Measurements from ENCODE around the gene REXO4.

The REXO4 gene

GRCh38 chr9:133457748-133458147 lies 39.9 kb upstream of the REXO4 start:
- Mint-ChIP-seq H3K9me3 (no peaks in the 10 kb centered on the region), H3K4me1 (peaks cover 31% of the 10 kb centered on the region), H3K36me3 (ENCODE audit: low read depth) (no peaks in the 10 kb centered on the region), H3K27ac (no peak overlapping the region), H3K4me3 (no peak overlapping the region), H3K27me3 (ENCODE audit: low read depth, poor library complexity) (peaks cover 2% of the 10 kb centered on the region)
- TF ChIP-seq CTCF (IDR thresholded peaks at IDR 0.05), result no peak
- DNase-seq, result no peak

GRCh38 chr9:133457233-133457632 lies 39.4 kb upstream of the REXO4 start:
- H3K36me3 Mint-ChIP-seq (ENCODE audit: low read depth), result no peaks in the 10 kb centered on the region

GRCh38 chr9:133456409-133456808 lies 38.6 kb upstream of the REXO4 start:
- no peak for TF ChIP-seq CTCF (IDR thresholded peaks at IDR 0.05)
- no peak for DNase-seq
- Mint-ChIP-seq H3K27me3 (ENCODE audit: low read depth, poor library complexity) (peaks cover 3% of the 10 kb centered on the region), H3K9me3 (no peaks in the 10 kb centered on the region), H3K4me3 (no peak overlapping the region), H3K4me1 (peaks cover 18% of the 10 kb centered on the region), H3K36me3 (ENCODE audit: low read depth) (no peaks in the 10 kb centered on the region), H3K27ac (no peak overlapping the region)

More at GRCh38 chr9:133457233-133457632, 39.4 kb upstream of the REXO4 start:
- no peak for DNase-seq
- H3K9me3 Mint-ChIP-seq, result no peaks in the 10 kb centered on the region
- TF ChIP-seq CTCF (IDR thresholded peaks at IDR 0.05), result no peak
- no peak overlapping the region for H3K4me3 Mint-ChIP-seq
- peaks cover 3% of the 10 kb centered on the region for H3K27me3 Mint-ChIP-seq (ENCODE audit: low read depth, poor library complexity)
- H3K4me1 Mint-ChIP-seq, result peaks cover 26% of the 10 kb centered on the region
- no peak overlapping the region for H3K27ac Mint-ChIP-seq

DNA sequence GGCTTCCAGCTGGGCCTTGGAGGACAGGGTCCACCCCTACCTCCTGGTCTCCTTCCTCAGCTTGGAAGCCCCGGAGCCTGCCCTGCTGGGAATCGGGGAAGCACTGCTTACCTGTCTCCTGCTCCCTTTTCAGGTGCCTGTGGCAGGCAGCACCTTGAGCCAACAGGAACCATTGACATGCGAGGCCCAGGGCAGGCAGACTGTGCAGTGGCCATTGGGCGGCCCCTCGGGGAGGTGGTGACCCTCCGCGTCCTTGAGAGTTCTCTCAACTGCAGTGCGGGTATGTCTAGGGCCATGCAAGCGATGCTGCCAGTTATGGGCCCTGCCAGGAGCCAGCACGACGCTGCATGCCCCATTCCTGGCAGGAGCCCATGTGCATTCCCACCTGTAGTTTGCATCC lies 38.1 kb upstream of the REXO4 start:
- TF ChIP-seq CTCF (IDR thresholded peaks at IDR 0.05), result no peak
- Mint-ChIP-seq H3K36me3 (ENCODE audit: low read depth) (no peaks in the 10 kb centered on the region), H3K4me1 (peaks cover 13% of the 10 kb centered on the region), H3K27me3 (ENCODE audit: low read depth, poor library complexity) (peaks cover 3% of the 10 kb centered on the region), H3K27ac (no peak overlapping the region), H3K9me3 (no peaks in the 10 kb centered on the region), H3K4me3 (no peak overlapping the region)
- DNase-seq, result no peak

GRCh38 chr9:133454943-133455673 lies 37.3 kb upstream of the REXO4 start:
- no peak overlapping the region for H3K27ac Mint-ChIP-seq
- H3K36me3 Mint-ChIP-seq (ENCODE audit: low read depth), result no peaks in the 10 kb centered on the region
- no peaks in the 10 kb centered on the region for H3K9me3 Mint-ChIP-seq
- H3K4me1 Mint-ChIP-seq, result peaks cover 7% of the 10 kb centered on the region
- H3K4me3 Mint-ChIP-seq, result no peak overlapping the region
- no peak for DNase-seq
- H3K27me3 Mint-ChIP-seq (ENCODE audit: low read depth, poor library complexity), result peaks cover 6% of the 10 kb centered on the region
- no peak for TF ChIP-seq CTCF (IDR thresholded peaks at IDR 0.05)

GRCh38 chr9:133454325-133454724 lies 36.5 kb upstream of the REXO4 start:
- peaks cover 6% of the 10 kb centered on the region for H3K27me3 Mint-ChIP-seq (ENCODE audit: low read depth, poor library complexity)
- H3K36me3 Mint-ChIP-seq (ENCODE audit: low read depth), result no peaks in the 10 kb centered on the region
- TF ChIP-seq CTCF (IDR thresholded peaks at IDR 0.05), result no peak
- peaks cover 7% of the 10 kb centered on the region for H3K4me1 Mint-ChIP-seq
- no peak overlapping the region for H3K4me3 Mint-ChIP-seq
- H3K27ac Mint-ChIP-seq, result peak overlapping the region; percentile 26
- no peaks in the 10 kb centered on the region for H3K9me3 Mint-ChIP-seq
- no peak for DNase-seq

All from nephron progenitor cell (in vitro differentiated cells).